ENCODE data around the gene DDAH2.

DNA sequence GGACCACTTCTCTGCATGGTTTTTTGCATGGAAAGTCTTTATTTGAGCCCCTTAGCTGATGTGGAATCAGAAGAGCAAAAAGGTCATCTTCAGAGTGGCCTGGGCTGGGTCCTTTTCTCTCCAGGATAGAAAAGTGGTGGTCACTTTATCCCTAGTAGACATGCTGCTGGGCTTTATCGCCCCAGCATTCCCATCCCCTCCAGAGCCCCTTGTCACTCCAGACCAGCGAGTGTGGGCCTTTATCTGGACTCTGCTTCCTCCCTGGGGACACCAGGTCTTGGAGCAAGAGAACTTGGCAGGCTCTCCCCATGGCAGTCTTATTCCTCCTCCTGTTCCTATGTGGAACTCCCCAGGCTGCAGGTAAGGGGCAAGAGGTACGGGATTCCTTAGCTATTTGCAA is 22.5 kb downstream of the DDAH2 start, which contains the start of gene LY6G6F:
- TF ChIP-seq YY1 (tag by site-specific recombination; IDR thresholded peaks at IDR 0.05), result no peak
- TF ChIP-seq ZNF366 (tag by site-specific recombination; conservative IDR thresholded peaks at IDR 0.05), result no peak
- no peak for TF ChIP-seq YY2 (tag by site-specific recombination; IDR thresholded peaks at IDR 0.05)
- TF ChIP-seq, protein P1, sequence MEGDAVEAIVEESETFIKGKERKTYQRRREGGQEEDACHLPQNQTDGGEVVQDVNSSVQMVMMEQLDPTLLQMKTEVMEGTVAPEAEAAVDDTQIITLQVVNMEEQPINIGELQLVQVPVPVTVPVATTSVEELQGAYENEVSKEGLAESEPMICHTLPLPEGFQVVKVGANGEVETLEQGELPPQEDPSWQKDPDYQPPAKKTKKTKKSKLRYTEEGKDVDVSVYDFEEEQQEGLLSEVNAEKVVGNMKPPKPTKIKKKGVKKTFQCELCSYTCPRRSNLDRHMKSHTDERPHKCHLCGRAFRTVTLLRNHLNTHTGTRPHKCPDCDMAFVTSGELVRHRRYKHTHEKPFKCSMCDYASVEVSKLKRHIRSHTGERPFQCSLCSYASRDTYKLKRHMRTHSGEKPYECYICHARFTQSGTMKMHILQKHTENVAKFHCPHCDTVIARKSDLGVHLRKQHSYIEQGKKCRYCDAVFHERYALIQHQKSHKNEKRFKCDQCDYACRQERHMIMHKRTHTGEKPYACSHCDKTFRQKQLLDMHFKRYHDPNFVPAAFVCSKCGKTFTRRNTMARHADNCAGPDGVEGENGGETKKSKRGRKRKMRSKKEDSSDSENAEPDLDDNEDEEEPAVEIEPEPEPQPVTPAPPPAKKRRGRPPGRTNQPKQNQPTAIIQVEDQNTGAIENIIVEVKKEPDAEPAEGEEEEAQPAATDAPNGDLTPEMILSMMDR (tag by site-specific recombination; IDR thresholded peaks at IDR 0.05), result no peak
- TF ChIP-seq ZNF354C (tag by site-specific recombination; IDR thresholded peaks at IDR 0.05; ENCODE audit: borderline replicate concordance, low read depth), result no peak
- TF ChIP-seq ZNF175 (tag by site-specific recombination; IDR thresholded peaks at IDR 0.05), result no peak
- no peak for TF ChIP-seq ZNF350 (tag by site-specific recombination; IDR thresholded peaks at IDR 0.05)

Measured in HEK293 (cell line).